Calu3 (cell line): ENCODE data around the gene GPATCH2. TPM values are rescaled to one million over a fixed set of nuclear protein-coding genes. Genes with fewer than 3 reads are reported as not detected.

Experiments used
- BruUV-seq: library from RNA; stranded (reverse); fragments of 400-500 nt; replicated peaks from 2 replicates; lab custom pipeline; 2021; lab: Mats Ljungman, UMichigan
- CTCF ChIA-PET: fragments of 300-600 bp; sonication (Branson Sonifier 250); formaldehyde crosslinking; loops from one replicate; lab custom pipeline; 2022; ENCODE audit warnings: antibody characterized with exemption; lab: Charles Lee
- DNase-seq: peaks from one replicate; pipeline ENCODE4 v3.0.0; 2022
- H3K27ac Mint-ChIP-seq: one replicate; pipeline ENCODE4 v1.8.0; 2022; ENCODE audit warnings: mixed read lengths; ENCODE audit not compliant: unreplicated experiment
- H3K27me3 Mint-ChIP-seq: one replicate; pipeline ENCODE4 v1.8.0; 2022; ENCODE audit warnings: mixed read lengths; ENCODE audit not compliant: unreplicated experiment
- H3K36me3 Mint-ChIP-seq: one replicate; pipeline ENCODE4 v1.8.0; 2022; ENCODE audit warnings: mild to moderate bottlenecking, moderate library complexity, mixed read lengths; ENCODE audit not compliant: insufficient read depth, unreplicated experiment
- H3K4me1 Mint-ChIP-seq: one replicate; pipeline ENCODE4 v1.8.0; 2022; ENCODE audit warnings: mild to moderate bottlenecking, low read depth, mixed read lengths; ENCODE audit not compliant: unreplicated experiment
- H3K4me3 Mint-ChIP-seq: one replicate; pipeline ENCODE4 v1.8.0; 2022; ENCODE audit warnings: mild to moderate bottlenecking, low read depth, moderate library complexity, mixed read lengths; ENCODE audit not compliant: unreplicated experiment
- H3K9me3 Mint-ChIP-seq: one replicate; pipeline ENCODE4 v1.8.0; 2022; ENCODE audit warnings: low read depth, mixed read lengths; ENCODE audit not compliant: unreplicated experiment
- intact Hi-C: fragments of 100-400 bp; cut with micrococcal nuclease; formaldehyde crosslinking; loops from one replicate; pipeline ENCODE4 v1.10.0; 2022; ENCODE audit not compliant: unreplicated experiment
- total RNA-seq: library from RNA; stranded (reverse); gene quantifications from 2 replicates; pipeline ENCODE4 v1.2.3, GENCODE V29; 2022
- TF ChIP-seq, protein P1 (sequence below): fragments of 200-600 bp; IDR thresholded peaks from one replicate; pipeline ENCODE4 v1.8.0; 2022; ENCODE audit warnings: antibody characterized with exemption; ENCODE audit not compliant: unreplicated experiment

The GPATCH2 gene
- total RNA-seq, 1 experiment from 2014 or later = 22.4 TPM

DNA sequence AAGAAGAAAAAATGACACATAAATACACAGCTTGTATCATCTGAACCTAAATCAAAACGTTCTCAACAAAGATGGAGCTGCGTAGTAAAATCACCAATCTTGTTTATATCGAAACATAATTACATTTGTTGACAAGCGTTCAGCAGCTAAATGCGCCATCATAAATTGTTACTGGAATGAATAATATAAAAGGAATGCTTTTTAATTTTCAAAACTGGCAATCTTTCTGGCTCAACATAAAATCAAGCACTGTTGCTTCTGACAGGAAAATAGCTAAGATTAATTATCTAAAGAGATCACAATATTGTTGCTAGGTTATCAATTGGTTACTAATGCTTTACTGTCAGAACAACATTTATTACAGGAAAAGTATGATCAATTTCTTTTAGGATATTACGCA, 181.5 kb downstream of the GPATCH2 start:
- intact Hi-C loops = no loop called here
- no TSS peak for BruUV-seq
- TF ChIP-seq, protein P1, sequence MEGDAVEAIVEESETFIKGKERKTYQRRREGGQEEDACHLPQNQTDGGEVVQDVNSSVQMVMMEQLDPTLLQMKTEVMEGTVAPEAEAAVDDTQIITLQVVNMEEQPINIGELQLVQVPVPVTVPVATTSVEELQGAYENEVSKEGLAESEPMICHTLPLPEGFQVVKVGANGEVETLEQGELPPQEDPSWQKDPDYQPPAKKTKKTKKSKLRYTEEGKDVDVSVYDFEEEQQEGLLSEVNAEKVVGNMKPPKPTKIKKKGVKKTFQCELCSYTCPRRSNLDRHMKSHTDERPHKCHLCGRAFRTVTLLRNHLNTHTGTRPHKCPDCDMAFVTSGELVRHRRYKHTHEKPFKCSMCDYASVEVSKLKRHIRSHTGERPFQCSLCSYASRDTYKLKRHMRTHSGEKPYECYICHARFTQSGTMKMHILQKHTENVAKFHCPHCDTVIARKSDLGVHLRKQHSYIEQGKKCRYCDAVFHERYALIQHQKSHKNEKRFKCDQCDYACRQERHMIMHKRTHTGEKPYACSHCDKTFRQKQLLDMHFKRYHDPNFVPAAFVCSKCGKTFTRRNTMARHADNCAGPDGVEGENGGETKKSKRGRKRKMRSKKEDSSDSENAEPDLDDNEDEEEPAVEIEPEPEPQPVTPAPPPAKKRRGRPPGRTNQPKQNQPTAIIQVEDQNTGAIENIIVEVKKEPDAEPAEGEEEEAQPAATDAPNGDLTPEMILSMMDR = no peak
- Mint-ChIP-seq H3K4me3 (no peak overlapping the region), H3K27ac (no peak overlapping the region), H3K9me3 (no peaks in the 10 kb centered on the region), H3K36me3 (no peaks in the 10 kb centered on the region), H3K27me3 (no peaks in the 10 kb centered on the region), H3K4me1 (peaks cover 34% of the 10 kb centered on the region)
- DNase-seq = no peak
- CTCF ChIA-PET = interaction anchor here (0.6 kb wide), 1 partner anchor 351 kb away, joined by 3 read pairs; no protein-coding TSS in a partner anchor

DNA sequence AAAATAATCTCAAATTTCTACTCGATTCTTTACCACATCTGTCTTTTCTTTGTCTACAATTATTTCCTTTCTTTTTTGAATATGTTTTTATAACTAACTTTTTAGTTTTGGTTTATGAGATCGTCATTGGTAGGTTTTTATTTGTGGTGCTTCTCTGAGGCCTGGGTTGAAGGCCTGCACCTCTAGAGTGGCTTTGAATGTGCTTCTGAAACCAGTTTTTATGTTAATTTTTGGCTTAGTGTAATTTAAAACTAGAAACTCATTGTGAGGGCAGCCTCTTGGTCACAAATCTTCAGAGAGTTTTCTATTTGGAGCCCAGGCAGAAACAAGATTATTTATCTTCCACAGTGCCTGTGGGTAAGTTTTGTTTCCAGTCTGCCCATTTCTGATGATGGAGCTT, 187.0 kb downstream of the GPATCH2 start:
- Mint-ChIP-seq H3K4me3 (no peak overlapping the region), H3K36me3 (no peaks in the 10 kb centered on the region), H3K27me3 (no peaks in the 10 kb centered on the region), H3K9me3 (peaks cover 4% of the 10 kb centered on the region), H3K4me1 (no peaks in the 10 kb centered on the region), H3K27ac (no peak overlapping the region)
- TF ChIP-seq, protein P1 = no peak
- no TSS peak for BruUV-seq
- intact Hi-C loops = no loop called here
- DNase-seq = no peak
- CTCF ChIA-PET = no interaction called here

DNA sequence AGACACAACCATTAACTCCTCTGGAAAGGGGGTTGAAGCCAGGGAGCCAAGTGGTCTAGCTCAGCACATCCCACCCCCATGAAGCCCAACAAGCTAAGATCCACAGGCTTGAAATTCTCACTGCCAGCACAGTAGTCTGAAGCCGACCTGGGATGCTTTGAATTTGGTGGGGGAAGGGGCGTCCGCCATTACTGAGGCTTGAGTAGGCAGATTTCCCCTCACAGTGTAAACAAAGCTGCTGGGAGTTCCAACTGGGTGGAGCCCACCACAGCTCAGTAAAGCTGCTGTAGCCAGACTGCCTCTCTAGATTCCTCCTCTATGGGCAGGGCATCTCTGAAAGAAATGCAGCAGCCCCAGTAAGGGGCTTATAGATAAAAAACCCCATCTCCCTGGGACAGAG, 193.5 kb downstream of the GPATCH2 start:
- intact Hi-C loops = no loop called here
- H3K36me3 Mint-ChIP-seq = no peaks in the 10 kb centered on the region
- no peaks in the 10 kb centered on the region for H3K4me1 Mint-ChIP-seq
- H3K27ac Mint-ChIP-seq = no peak overlapping the region
- CTCF ChIA-PET = no interaction called here
- H3K9me3 Mint-ChIP-seq = peaks cover 7% of the 10 kb centered on the region
- DNase-seq = no peak
- BruUV-seq = no TSS peak
- H3K27me3 Mint-ChIP-seq = no peaks in the 10 kb centered on the region
- H3K4me3 Mint-ChIP-seq = no peak overlapping the region
- TF ChIP-seq, protein P1 = no peak

DNA sequence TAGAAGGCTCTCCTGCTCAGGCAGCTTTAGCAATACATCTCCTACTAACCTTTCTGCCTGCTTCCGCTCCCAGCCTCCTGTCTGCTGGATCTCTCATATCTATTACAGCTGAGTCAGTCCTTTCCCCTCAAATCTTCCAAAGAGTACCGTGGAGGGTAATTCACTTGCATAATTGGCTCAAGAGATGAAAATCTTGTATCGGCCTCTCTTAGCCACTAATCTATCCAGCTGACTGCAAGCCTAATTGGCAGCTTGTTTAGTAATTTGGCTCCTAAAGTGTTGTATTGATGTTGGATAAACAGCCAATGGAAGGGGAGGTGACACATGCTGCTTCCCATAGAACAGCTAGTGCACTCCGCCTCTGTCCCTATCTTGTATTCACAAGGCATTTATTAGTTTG, 195.7 kb downstream of the GPATCH2 start:
- Mint-ChIP-seq H3K27me3 (no peaks in the 10 kb centered on the region), H3K4me1 (no peaks in the 10 kb centered on the region), H3K4me3 (no peak overlapping the region), H3K27ac (no peak overlapping the region), H3K9me3 (peaks cover 7% of the 10 kb centered on the region), H3K36me3 (no peaks in the 10 kb centered on the region)
- intact Hi-C loops = no loop called here
- CTCF ChIA-PET = no interaction called here
- no TSS peak for BruUV-seq
- TF ChIP-seq, protein P1 = no peak
- no peak for DNase-seq
